Trophoblast cell (in vitro differentiated cells and primary cell): ENCODE measurements around the gene EVI5.

Experiments used
- DNase-seq, 2 donors: peaks; one replicate each; pipeline ENCODE4 v3.0.0-alpha.2; 2016
- H2AFZ ChIP-seq: 2 replicates; pipeline ENCODE4 v1.6.1; 2013; ENCODE audit warnings: low read length, moderate library complexity, mild to moderate bottlenecking; ENCODE audit not compliant: insufficient read depth, poor library complexity
- H2AK5ac ChIP-seq: 2 replicates; pipeline ENCODE4 v1.6.1; 2013; ENCODE audit warnings: mild to moderate bottlenecking, low read length
- H2BK120ac ChIP-seq: 2 replicates; pipeline ENCODE4 v1.6.1; 2013; ENCODE audit warnings: low read length, mild to moderate bottlenecking, moderate library complexity; ENCODE audit not compliant: insufficient read depth, poor library complexity
- H2BK12ac ChIP-seq: 2 replicates; pipeline ENCODE4 v1.6.1; 2013; ENCODE audit warnings: mild to moderate bottlenecking, low read length, moderate library complexity
- H2BK5ac ChIP-seq: 2 replicates; pipeline ENCODE4 v1.6.1; 2013; ENCODE audit warnings: low read length, low read depth, moderate library complexity, mild to moderate bottlenecking; ENCODE audit not compliant: poor library complexity
- H3K14ac ChIP-seq: 2 replicates; pipeline ENCODE4 v1.6.1; 2013; ENCODE audit warnings: mild to moderate bottlenecking, low read length
- H3K18ac ChIP-seq: 2 replicates; pipeline ENCODE4 v1.6.1; 2013; ENCODE audit warnings: mild to moderate bottlenecking, low read length
- H3K23ac ChIP-seq: 2 replicates; pipeline ENCODE4 v1.6.1; 2013; ENCODE audit warnings: low read length
- H3K27ac ChIP-seq: 2 replicates; pipeline ENCODE4 v1.5.1; 2013; ENCODE audit warnings: low read depth, mild to moderate bottlenecking, inconsistent platforms, low read length, moderate library complexity
- H3K27me3 ChIP-seq: 2 replicates; pipeline ENCODE4 v1.6.1; 2013; ENCODE audit warnings: inconsistent platforms, mild to moderate bottlenecking, low read length, moderate library complexity; ENCODE audit not compliant: insufficient read depth
- H3K36me3 ChIP-seq, 2 experiments: 1 replicate in 1 of 2; 2 replicates in 1 of 2; pipeline ENCODE4 v1.6.1; 2013; ENCODE audit warnings: low read length in 2 of 2, mild to moderate bottlenecking in 2 of 2, moderate library complexity in 1 of 2; ENCODE audit not compliant: insufficient read depth in 2 of 2, control insufficient read depth in 1 of 2
- H3K4ac ChIP-seq: 2 replicates; pipeline ENCODE4 v1.6.1; 2013; ENCODE audit warnings: low read depth, mild to moderate bottlenecking, low read length, moderate library complexity
- H3K4me1 ChIP-seq, 2 experiments: 1 replicate in 1 of 2; 2 replicates in 1 of 2; pipeline ENCODE4 v1.6.1; 2013; ENCODE audit warnings: low read length in 2 of 2, mild to moderate bottlenecking in 2 of 2, moderate library complexity in 1 of 2; ENCODE audit not compliant: insufficient read depth in 2 of 2, control insufficient read depth in 1 of 2
- H3K4me2 ChIP-seq: 2 replicates; pipeline ENCODE4 v1.6.1; 2013; ENCODE audit warnings: inconsistent platforms, mild to moderate bottlenecking, low read length, moderate library complexity
- H3K4me3 ChIP-seq: 2 replicates; pipeline ENCODE4 v1.5.1; 2013; ENCODE audit warnings: mild to moderate bottlenecking, low read depth, low read length, inconsistent platforms
- H3K79me1 ChIP-seq: one replicate; pipeline ENCODE4 v1.6.1; 2013; ENCODE audit warnings: low read length
- H3K79me2 ChIP-seq: 2 replicates; pipeline ENCODE4 v1.6.1; 2013; ENCODE audit warnings: low read length, mild to moderate bottlenecking; ENCODE audit not compliant: control insufficient read depth, insufficient read depth, poor library complexity
- H3K9ac ChIP-seq: 2 replicates; pipeline ENCODE4 v1.6.1; 2013; ENCODE audit warnings: mild to moderate bottlenecking, low read length
- H3K9me3 ChIP-seq: 2 replicates; pipeline ENCODE4 v1.6.1; 2013; ENCODE audit warnings: low read depth, mild to moderate bottlenecking, control low read depth, inconsistent platforms, low read length; ENCODE audit not compliant: insufficient read depth
- H4K12ac ChIP-seq: 2 replicates; pipeline ENCODE4 v1.6.1; 2013; ENCODE audit warnings: low read depth, mild to moderate bottlenecking, low read length, moderate library complexity
- H4K8ac ChIP-seq: 2 replicates; pipeline ENCODE4 v1.6.1; 2013; ENCODE audit warnings: low read depth, mild to moderate bottlenecking, low read length, moderate library complexity
- H4K91ac ChIP-seq: one replicate; pipeline ENCODE4 v1.6.1; 2013; ENCODE audit warnings: low read depth, mild to moderate bottlenecking, low read length, moderate library complexity
- WGBS: extraction: QIAGEN DNeasy Blood & Tissue Kit; methylation state at CpG from one replicate; pipeline ENCODE4 v1.1.7; 2013; ENCODE audit warnings: missing lambda C conversion rate; ENCODE audit not compliant: insufficient read length, insufficient coverage; ENCODE audit errors: extremely low coverage; 5-methylcytosine and 5-hydroxymethylcytosine counted together

The EVI5 gene

DNA sequence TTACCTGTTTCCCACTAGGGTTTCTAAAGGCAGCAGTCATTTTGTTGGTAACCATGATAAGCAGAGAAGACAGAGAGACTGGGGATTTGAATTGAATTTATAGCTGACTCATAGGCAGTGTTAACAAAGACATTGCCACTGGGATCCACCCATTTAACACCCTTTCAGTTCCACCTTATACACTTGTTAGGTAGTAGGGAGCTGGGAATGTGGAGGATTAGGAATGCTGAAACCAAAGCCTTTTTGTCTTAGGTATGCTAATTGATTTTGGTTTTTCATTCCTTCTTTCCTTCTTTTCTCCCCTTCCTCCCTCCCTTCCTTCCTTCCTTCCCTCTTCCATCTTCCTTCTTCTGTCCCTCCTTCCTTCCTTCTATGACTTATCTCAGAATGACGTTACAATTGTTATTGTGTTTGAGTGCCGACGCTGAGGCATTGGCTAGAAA lies 7.5 kb upstream of the EVI5 start:
- H3K27me3 ChIP-seq, result no peaks in the 10 kb centered on the region
- H2BK12ac ChIP-seq, result no peak overlapping the region
- H3K27ac ChIP-seq, result no peak overlapping the region
- no peaks in the 10 kb centered on the region for H3K4me1 ChIP-seq
- whole genome bisulfite sequencing, result no CpG with 5 or more reads among the region's 3 CpGs
- no peak overlapping the region for H4K12ac ChIP-seq
- no peak overlapping the region for H4K8ac ChIP-seq
- no peak overlapping the region for H3K4ac ChIP-seq
- no peak overlapping the region for H3K9ac ChIP-seq
- H2AK5ac ChIP-seq, result no peak overlapping the region
- no peak overlapping the region for H3K14ac ChIP-seq
- H3K9me3 ChIP-seq, result no peaks in the 10 kb centered on the region
- H3K4me3 ChIP-seq, result no peak overlapping the region
- no peaks in the 10 kb centered on the region for H3K36me3 ChIP-seq
- no peak overlapping the region for H2BK120ac ChIP-seq
- H3K79me2 ChIP-seq, result no peaks in the 10 kb centered on the region
- no peak overlapping the region for H3K4me2 ChIP-seq
- no peaks in the 10 kb centered on the region for H3K79me1 ChIP-seq
- H3K23ac ChIP-seq, result no peak overlapping the region
- H4K91ac ChIP-seq, result no peak overlapping the region
- H3K18ac ChIP-seq, result no peak overlapping the region
- H2AFZ ChIP-seq, result no peak overlapping the region
- no peak for DNase-seq
- H2BK5ac ChIP-seq, result no peak overlapping the region

DNA sequence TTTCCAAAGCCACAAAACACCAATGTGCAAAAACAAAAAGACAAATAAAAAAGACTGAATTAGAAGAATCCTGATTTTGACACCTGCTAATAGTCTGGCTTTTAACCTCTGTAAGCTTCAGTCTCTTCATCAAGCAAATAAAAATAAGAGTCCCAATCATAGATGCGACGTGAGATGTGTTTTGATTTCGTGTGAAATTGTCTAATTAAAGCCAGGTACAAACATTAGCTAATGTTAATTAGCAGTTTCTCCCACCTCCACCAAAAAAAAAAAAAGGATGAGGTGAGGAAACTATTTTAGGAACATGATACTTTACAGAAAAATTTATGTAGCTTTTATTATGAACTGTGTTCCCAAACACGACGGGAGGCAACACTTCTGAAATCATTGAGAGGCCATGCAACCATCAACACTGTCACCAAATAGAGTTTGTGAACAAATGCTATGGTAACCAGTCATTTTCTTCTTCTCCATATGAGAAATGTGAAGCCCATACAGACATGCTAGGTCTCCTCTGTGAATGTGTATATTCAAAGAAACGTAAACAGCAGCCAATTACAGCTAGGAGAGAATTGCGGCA lies 6.7 kb upstream of the EVI5 start:
- Histone ChIP-seq H4K91ac (no peak overlapping the region), H3K18ac (no peak overlapping the region), H3K9me3 (no peaks in the 10 kb centered on the region), H3K4ac (no peak overlapping the region), H2BK12ac (no peak overlapping the region), H2BK120ac (no peak overlapping the region), H3K9ac (no peak overlapping the region), H3K14ac (no peak overlapping the region), H2AFZ (no peak overlapping the region), H3K27ac (no peak overlapping the region), H4K8ac (no peak overlapping the region), H3K4me2 (no peak overlapping the region), H3K36me3 (no peaks in the 10 kb centered on the region), H3K4me3 (no peak overlapping the region), H4K12ac (no peak overlapping the region), H3K23ac (no peak overlapping the region), H3K27me3 (no peaks in the 10 kb centered on the region), H3K79me2 (no peaks in the 10 kb centered on the region), H2BK5ac (no peak overlapping the region), H3K79me1 (no peaks in the 10 kb centered on the region), H3K4me1 (no peaks in the 10 kb centered on the region), H2AK5ac (no peak overlapping the region)
- WGBS, result no CpG with 5 or more reads among the region's 7 CpGs
- no peak for DNase-seq

DNA sequence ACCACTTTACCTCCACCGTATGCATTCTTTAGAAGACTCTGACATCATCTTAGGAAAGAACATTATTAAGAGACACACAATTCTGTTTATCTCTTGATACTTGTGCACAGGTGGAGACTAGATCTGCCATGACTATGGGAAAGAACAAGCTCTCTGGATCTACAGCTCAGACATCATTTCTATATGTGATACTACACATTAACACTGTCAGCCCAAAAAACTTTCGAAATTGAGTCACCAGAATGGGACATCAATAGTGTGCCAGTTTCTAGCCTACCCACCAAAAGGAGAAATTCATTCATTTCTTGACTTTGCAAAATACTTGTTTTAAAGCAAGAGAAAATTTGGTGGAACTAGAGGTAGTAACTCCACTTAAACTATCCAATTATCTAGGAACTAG lies 6.0 kb upstream of the EVI5 start:
- Histone ChIP-seq H3K4ac (no peak overlapping the region), H3K4me2 (no peak overlapping the region), H3K9me3 (no peaks in the 10 kb centered on the region), H2BK5ac (no peak overlapping the region), H2AFZ (no peak overlapping the region), H2BK12ac (no peak overlapping the region), H4K12ac (no peak overlapping the region), H3K79me2 (no peaks in the 10 kb centered on the region), H3K18ac (no peak overlapping the region), H4K8ac (no peak overlapping the region), H4K91ac (no peak overlapping the region), H3K27me3 (no peaks in the 10 kb centered on the region), H3K14ac (no peak overlapping the region), H2AK5ac (no peak overlapping the region), H3K79me1 (no peaks in the 10 kb centered on the region), H3K4me3 (no peak overlapping the region), H3K9ac (no peak overlapping the region), H2BK120ac (no peak overlapping the region), H3K4me1 (no peaks in the 10 kb centered on the region), H3K36me3 (no peaks in the 10 kb centered on the region), H3K27ac (no peak overlapping the region), H3K23ac (no peak overlapping the region)
- no CpG with 5 or more reads among the region's 2 CpGs for WGBS
- no peak for DNase-seq

DNA sequence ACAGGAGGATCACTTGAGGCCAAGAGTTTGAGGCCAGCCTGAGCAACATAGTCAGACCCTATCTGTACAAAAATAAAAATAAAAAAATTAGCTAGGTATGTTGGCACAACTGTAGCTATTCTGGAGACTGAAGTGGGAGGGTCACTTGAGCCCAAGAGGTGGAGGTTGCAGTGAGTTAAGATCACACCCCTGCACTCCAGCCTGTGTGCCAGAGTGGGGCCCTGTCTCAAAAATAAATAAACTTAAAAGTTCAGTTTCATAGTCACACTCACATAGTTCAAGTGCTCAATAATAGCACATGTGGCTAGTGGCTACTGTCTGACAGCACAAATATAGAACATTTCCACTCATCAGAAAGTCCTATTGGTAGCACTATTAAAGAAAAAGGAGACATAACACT lies 5.2 kb upstream of the EVI5 start:
- Histone ChIP-seq H3K9me3 (no peaks in the 10 kb centered on the region), H3K4ac (no peak overlapping the region), H3K4me3 (no peak overlapping the region), H3K4me2 (no peak overlapping the region), H2BK5ac (no peak overlapping the region), H3K27me3 (no peaks in the 10 kb centered on the region), H3K18ac (no peak overlapping the region), H2BK12ac (no peak overlapping the region), H3K9ac (no peak overlapping the region), H4K12ac (no peak overlapping the region), H3K23ac (no peak overlapping the region), H3K36me3 (no peaks in the 10 kb centered on the region), H2AK5ac (no peak overlapping the region), H3K79me2 (no peaks in the 10 kb centered on the region), H3K79me1 (peaks cover 3% of the 10 kb centered on the region), H3K27ac (no peak overlapping the region), H3K14ac (no peak overlapping the region), H4K8ac (no peak overlapping the region), H3K4me1 (peaks cover 0 to 3% of the 10 kb centered on the region in 2 experiments), H4K91ac (no peak overlapping the region), H2AFZ (no peak overlapping the region), H2BK120ac (no peak overlapping the region)
- DNase-seq, result no peak
